ENCODE results near the gene PUSL1.
A peak's percentile ranks its signal among the peaks of the same experiment; 100 is the strongest.

Gene PUSL1

DNA sequence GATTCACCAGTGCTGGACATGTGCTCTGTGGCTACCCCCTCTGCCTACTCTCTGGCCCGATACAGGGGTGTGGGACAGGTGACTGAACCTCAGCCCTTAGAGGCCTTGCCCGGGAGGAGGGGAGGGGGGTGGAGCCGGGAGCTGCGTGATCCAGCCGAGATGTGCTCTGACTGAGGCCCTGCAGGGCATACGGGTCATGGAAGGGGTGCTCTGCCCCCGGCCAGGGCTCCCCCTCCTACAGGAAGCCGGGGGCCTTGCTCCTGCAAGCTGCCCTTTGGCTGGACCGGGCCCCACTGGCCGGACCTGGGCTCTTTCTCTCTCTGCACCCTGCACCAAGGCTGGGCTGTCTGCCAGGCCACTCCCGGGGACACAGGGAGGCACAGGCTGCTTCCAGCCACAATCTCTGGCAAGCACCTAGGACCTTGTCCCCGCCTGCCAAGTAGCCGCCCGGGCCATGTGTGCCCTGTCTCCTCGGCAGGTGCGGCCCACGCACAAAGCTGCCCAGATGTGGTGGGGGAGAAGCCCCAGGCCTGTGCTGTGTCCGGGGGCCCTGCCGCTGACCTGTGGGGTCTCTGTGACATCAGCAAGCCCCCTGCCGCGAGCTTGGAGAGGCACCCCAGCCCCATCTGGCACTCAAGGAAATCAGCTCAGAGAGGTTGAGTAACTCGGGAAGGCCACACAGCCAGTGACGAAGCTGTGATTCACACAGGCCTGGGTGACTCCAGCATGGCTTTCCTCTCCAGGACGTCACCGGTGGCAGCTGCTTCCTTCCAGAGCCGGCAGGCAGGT lies 26.7 kb upstream of the PUSL1 start:
- DNase-seq (ENCODE audit: insufficient read length) (no peak), FAIRE-seq (no peak)
- TF ChIP-seq POLR2A (IDR thresholded peaks at IDR 0.05; ENCODE audit: low read depth, low read length) (no peak), TAF1 (IDR thresholded peaks at IDR 0.05; ENCODE audit: borderline replicate concordance, low read depth, low read length) (no peak), POLR2AphosphoS5 (IDR thresholded peaks at IDR 0.05; ENCODE audit: low read depth, low read length) (no peak)

DNA sequence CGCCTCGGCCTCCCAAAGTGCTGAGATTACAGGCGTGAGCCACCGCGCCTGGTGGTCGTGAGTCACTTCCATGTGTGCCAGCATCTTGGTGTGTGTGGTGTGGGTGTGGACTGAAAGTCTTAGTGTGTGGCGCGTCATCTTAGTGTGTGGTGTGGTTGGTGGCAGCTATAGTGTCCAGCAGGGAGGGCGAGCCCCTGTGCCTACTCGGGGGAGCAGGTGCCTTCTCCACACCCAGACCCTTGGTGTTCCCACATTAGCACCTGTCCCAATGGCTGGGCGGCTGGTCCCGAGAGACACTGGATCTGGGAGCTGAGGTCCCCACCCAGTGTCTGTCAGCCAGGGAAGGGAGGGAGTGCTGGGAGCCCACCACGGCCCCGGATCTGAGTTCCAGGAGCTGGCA lies 25.4 kb upstream of the PUSL1 start:
- FAIRE-seq: no peak
- TF ChIP-seq POLR2AphosphoS5 (IDR thresholded peaks at IDR 0.05; ENCODE audit: low read depth, low read length) (no peak), POLR2A (IDR thresholded peaks at IDR 0.05; ENCODE audit: low read depth, low read length) (no peak), TAF1 (IDR thresholded peaks at IDR 0.05; ENCODE audit: borderline replicate concordance, low read depth, low read length) (no peak)

DNA sequence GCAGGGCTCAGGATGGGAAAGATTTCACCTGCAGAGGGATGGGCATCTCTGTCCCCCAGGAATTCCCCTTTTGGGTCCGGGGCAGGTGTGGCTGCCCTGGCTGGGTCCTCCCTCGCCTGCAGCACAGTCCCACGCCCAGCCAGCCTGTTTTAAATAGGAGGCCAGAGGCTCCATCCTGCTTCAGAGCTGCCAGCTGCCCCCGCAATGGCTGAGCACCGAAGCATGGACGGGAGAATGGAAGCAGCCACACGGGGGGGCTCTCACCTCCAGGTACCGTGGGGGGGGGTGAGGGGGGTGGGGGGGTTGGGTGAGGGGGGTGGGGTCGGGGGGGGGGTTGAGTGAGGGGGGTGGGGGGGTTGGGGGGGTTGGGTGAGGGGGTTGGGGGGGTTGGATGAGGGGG lies 24.6 kb upstream of the PUSL1 start:
- no peak for DNase-seq (ENCODE audit: insufficient read length)
- no peak for FAIRE-seq
- no peak for TF ChIP-seq POLR2A (IDR thresholded peaks at IDR 0.05; ENCODE audit: low read depth, low read length)

More for the DNA sequence above, 25.4 kb upstream of the PUSL1 start:
- no peak for DNase-seq (ENCODE audit: insufficient read length)

DNA sequence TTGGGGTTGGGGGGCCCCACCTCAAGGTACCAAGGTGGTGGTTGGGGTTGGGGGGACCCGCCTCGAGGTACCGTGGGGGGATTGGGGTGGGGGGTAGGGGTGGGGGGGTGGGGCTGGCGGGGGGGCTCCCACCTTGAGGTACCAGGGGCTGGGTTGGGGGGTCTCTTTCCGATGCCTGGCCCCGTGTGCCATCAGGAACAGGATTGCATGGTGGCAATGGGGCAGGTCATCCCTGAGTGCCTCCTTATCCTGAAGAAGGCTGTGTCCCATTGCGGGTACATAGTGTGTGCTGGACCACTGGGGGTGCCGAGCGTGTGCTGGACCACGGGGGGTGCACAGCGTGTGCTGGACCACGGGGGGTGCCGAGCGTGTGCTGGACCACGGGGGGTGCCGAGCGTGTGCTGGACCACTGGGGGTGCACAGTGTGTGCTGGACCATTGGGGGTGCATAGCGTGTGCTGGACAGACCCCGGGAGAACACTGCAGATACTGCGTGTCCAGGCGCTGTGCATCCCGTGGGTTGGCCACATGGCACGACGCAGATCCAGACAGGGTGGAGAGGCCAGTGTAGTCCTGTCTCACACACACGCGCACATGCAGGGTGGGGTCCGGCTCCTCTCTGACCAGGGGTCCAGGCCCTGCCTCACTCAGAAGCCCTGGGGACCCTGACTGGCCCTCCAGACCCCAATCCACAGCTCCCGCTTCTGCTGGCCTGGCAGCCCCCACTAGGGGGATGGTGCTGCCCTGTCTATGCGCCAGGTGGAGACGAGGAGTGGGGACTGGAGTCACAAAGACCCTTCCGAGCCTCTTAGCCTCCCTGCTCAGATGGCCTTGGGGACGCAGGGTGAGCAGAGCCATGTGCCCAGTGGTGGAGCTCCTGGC lies 23.9 kb upstream of the PUSL1 start:
- TF ChIP-seq POLR2A (IDR thresholded peaks at IDR 0.05; ENCODE audit: low read depth, low read length) (no peak), TAF1 (IDR thresholded peaks at IDR 0.05; ENCODE audit: borderline replicate concordance, low read depth, low read length) (no peak), POLR2AphosphoS5 (IDR thresholded peaks at IDR 0.05; ENCODE audit: low read depth, low read length) (no peak)
- FAIRE-seq (no peak), DNase-seq (ENCODE audit: insufficient read length) (no peak)

DNA sequence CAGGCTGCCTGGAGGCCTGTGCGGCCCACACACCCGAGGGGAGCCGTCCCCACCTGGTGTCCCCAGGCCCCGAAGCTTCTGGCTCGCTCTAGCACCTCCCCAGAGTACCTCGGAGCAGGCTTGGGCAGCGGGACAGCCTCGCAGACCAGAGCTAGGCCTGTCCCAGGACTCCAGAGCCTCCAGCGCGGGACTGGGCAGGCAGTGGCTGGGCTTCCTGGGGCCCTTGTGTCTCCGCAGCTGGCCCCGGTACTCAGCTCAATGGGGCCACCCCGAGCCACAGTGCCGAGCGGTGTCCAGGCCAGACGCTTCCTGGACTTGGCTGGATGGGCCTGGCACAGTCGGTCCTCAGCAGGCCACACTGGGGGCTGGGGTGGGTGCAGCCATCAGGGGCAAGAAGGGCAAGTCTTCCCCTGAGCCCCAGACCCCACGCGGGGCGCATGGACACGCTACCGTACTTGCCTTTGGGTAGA lies 23.3 kb upstream of the PUSL1 start:
- FAIRE-seq: no peak
- TF ChIP-seq POLR2AphosphoS5 (IDR thresholded peaks at IDR 0.05; ENCODE audit: low read depth, low read length) (no peak), POLR2A (IDR thresholded peaks at IDR 0.05; ENCODE audit: low read depth, low read length) (no peak), TAF1 (IDR thresholded peaks at IDR 0.05; ENCODE audit: borderline replicate concordance, low read depth, low read length) (no peak)
- no peak for DNase-seq (ENCODE audit: insufficient read length)

DNA sequence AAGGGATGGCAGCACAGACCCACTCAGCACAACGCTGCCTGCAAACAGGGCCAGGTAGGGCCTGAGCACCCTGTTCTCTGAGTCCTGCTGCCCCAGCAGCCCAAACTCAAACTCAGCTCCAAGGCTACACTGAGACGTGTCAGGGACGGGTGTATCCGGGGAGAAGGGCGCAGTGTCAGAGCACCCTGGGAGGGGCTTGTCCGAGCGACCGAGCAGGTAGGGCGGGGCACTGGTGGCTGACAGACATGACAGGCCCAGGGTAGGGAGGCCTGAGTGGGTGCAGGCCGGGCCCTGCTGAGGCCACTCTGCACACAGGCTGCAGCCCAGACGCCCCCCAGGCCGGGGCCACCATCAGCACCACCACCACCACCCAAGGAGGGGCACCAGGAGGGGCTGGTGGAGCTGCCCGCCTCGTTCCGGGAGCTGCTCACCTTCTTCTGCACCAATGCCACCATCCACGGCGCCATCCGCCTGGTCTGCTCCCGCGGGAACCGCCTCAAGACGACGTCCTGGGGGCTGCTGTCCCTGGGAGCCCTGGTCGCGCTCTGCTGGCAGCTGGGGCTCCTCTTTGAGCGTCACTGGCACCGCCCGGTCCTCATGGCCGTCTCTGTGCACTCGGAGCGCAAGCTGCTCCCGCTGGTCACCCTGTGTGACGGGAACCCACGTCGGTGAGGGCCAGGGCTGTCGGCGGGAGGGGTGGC lies 22.6 kb upstream of the PUSL1 start:
- no peak for TF ChIP-seq POLR2A (IDR thresholded peaks at IDR 0.05; ENCODE audit: low read depth, low read length)
- TF ChIP-seq TAF1 (IDR thresholded peaks at IDR 0.05; ENCODE audit: borderline replicate concordance, low read depth, low read length): no peak
- no peak for TF ChIP-seq POLR2AphosphoS5 (IDR thresholded peaks at IDR 0.05; ENCODE audit: low read depth, low read length)
- DNase-seq (ENCODE audit: insufficient read length) (no peak), FAIRE-seq (no peak)

DNA sequence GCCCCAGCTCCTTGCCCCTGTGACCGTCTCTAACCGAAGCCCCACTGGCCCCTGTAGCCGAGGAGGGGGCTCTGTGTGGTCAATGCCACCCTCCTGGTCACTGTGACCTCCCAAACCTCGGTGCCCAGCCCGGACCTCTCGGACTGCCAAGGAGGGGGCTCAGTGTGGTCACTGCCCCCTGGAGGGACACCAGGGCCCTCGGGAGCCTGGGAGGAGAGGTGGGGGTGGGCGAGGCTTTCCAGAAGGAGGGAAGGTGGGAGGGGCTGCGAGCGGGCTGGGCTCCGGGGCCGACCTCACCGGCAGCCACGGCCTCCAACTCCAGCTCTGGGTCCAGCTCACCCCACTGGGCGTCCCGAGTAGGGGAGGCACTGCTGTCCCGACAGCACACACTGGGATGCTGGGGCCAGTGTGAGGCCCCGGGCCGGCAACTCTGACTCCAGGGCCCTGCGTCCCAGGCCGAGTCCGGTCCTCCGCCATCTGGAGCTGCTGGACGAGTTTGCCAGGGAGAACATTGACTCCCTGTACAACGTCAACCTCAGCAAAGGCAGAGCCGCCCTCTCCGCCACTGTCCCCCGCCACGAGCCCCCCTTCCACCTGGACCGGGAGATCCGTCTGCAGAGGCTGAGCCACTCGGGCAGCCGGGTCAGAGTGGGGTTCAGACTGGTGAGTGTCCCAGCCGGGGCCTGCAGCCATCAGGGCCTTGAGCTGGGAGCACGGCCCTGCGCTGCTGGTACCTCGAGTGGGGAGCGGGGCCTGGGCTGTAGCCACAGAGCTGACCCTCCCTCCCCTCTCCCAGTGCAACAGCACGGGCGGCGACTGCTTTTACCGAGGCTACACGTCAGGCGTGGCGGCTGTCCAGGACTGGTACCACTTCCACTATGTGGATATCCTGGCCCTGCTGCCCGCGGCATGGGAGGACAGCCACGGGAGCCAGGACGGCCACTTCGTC lies 21.8 kb upstream of the PUSL1 start:
- TF ChIP-seq POLR2A (IDR thresholded peaks at IDR 0.05; ENCODE audit: low read depth, low read length): no peak
- TF ChIP-seq POLR2AphosphoS5 (IDR thresholded peaks at IDR 0.05; ENCODE audit: low read depth, low read length): no peak
- TF ChIP-seq TAF1 (IDR thresholded peaks at IDR 0.05; ENCODE audit: borderline replicate concordance, low read depth, low read length): no peak
- no peak for DNase-seq (ENCODE audit: insufficient read length)
- no peak for FAIRE-seq

DNA sequence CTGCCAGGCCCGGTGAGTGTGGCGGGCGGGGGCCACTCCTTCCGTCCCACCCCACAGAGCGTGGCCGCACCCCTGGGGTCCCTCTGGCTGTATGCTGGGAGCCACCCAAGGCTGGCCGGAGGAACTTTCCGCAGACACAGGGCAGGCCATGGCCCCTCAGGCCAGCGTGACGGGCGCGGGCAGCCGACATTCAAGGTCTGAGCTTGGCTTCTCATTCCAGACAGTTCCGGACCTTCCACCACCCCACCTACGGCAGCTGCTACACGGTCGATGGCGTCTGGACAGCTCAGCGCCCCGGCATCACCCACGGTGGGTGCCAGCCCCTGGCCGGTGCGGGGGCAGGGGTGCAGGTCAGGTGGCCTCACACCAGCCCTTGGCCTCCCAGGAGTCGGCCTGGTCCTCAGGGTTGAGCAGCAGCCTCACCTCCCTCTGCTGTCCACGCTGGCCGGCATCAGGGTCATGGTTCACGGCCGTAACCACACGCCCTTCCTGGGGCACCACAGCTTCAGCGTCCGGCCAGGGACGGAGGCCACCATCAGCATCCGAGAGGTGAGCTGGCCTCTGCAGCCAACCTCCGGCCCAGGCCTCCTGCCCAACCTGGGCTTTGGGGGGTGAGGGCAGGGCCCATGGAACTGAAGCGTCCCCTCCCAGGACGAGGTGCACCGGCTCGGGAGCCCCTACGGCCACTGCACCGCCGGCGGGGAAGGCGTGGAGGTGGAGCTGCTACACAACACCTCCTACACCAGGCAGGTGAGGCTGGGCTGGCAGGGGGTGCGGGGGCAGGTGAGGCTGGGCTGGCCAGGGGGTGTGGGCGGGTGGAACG lies 20.9 kb upstream of the PUSL1 start:
- FAIRE-seq (no peak), DNase-seq (ENCODE audit: insufficient read length) (no peak)
- no peak for TF ChIP-seq POLR2AphosphoS5 (IDR thresholded peaks at IDR 0.05; ENCODE audit: low read depth, low read length)
- TF ChIP-seq TAF1 (IDR thresholded peaks at IDR 0.05; ENCODE audit: borderline replicate concordance, low read depth, low read length): no peak
- TF ChIP-seq POLR2A (IDR thresholded peaks at IDR 0.05; ENCODE audit: low read depth, low read length): no peak

DNA sequence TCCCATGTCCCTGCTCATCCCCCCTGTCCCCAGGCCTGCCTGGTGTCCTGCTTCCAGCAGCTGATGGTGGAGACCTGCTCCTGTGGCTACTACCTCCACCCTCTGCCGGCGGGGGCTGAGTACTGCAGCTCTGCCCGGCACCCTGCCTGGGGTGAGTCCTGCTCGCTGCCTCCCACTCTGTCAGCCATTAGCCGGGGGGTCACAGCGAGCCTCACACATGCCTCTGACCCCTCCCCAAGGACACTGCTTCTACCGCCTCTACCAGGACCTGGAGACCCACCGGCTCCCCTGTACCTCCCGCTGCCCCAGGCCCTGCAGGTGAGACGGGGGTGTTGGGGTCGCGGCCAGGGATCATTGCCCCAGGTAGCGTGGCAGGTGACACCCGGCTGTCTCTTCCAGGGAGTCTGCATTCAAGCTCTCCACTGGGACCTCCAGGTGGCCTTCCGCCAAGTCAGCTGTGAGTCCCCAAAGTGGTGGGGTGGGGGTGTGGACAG lies 18.1 kb upstream of the PUSL1 start:
- FAIRE-seq: peak; percentile 40
- DNase-seq (ENCODE audit: insufficient read length): peak; percentile 80

More for the DNA sequence above, 18.1 kb upstream of the PUSL1 start:
- TF ChIP-seq TAF1 (IDR thresholded peaks at IDR 0.05; ENCODE audit: borderline replicate concordance, low read depth, low read length) (no peak), POLR2AphosphoS5 (IDR thresholded peaks at IDR 0.05; ENCODE audit: low read depth, low read length) (no peak), POLR2A (IDR thresholded peaks at IDR 0.05; ENCODE audit: low read depth, low read length) (no peak)
